EH (cell line): ENCODE results near the gene AHRR.
"Not testable (repeated sequence)": the region's sequence is repeated elsewhere in the genome, so short reads cannot be mapped to it uniquely, and the experiment has no call there.

Experiments
- DNase-seq: peaks from one replicate; pipeline ENCODE4 v3.0.0-alpha.2; 2015; ENCODE audit warnings: low read depth

Gene AHRR

GRCh38 chr5:459562-460272 lies 138.2 kb downstream of the AHRR start:
- no peak for DNase-seq

GRCh38 chr5:460273-460625 lies 138.7 kb downstream of the AHRR start:
- no peak for DNase-seq

- DNase-seq, result no peak
These were observed 140.6 kb downstream of the AHRR start for GRCh38 chr5:462051-462481.

- no peak for DNase-seq
These were observed 141.8 kb downstream of the AHRR start for GRCh38 chr5:463301-463700.

GRCh38 chr5:463952-464351 lies 142.4 kb downstream of the AHRR start:
- DNase-seq, result no peak

- no peak for DNase-seq
These were observed 142.9 kb downstream of the AHRR start for GRCh38 chr5:464446-464842.

- DNase-seq, result no peak
These were observed 143.5 kb downstream of the AHRR start for GRCh38 chr5:464843-465590.

- DNase-seq, result no peak
These were observed 144.3 kb downstream of the AHRR start for GRCh38 chr5:465591-466403.

GRCh38 chr5:466661-467310 lies 145.3 kb downstream of the AHRR start:
- no peak for DNase-seq

- no peak for DNase-seq
These were observed 146.9 kb downstream of the AHRR start for GRCh38 chr5:468401-468800.

- DNase-seq, result no peak
These were observed 148.4 kb downstream of the AHRR start for GRCh38 chr5:469752-470483.

- no peak for DNase-seq
These were observed 149.6 kb downstream of the AHRR start for GRCh38 chr5:470961-471749.

GRCh38 chr5:471750-472058 lies 150.2 kb downstream of the AHRR start:
- no peak for DNase-seq

- peak; percentile 27 for DNase-seq
These were observed 150.7 kb downstream of the AHRR start for GRCh38 chr5:472076-472655.

- peak; percentile 81 for DNase-seq
These were observed 151.4 kb downstream of the AHRR start for GRCh38 chr5:472656-473550.

GRCh38 chr5:473551-474192 lies 152.2 kb downstream of the AHRR start:
- DNase-seq, result peak; percentile 60

- not testable (repeated sequence) for DNase-seq
These were observed 152.8 kb downstream of the AHRR start for GRCh38 chr5:474232-474839.

GRCh38 chr5:474840-475661 lies 153.5 kb downstream of the AHRR start:
- DNase-seq, result peak; percentile 25
